GM12891 (cell line): ENCODE data around the gene TMEM203.
"Not testable (repeated sequence)": the region's sequence is repeated elsewhere in the genome, so short reads cannot be mapped to it uniquely, and the experiment has no call there.

Source experiments
- DNase-seq: peaks from one replicate; pipeline ENCODE4 v3.0.0; 2011; ENCODE audit warnings: low spot score; ENCODE audit not compliant: insufficient read length
- FAIRE-seq: peaks from 2 replicates; lab custom pipeline; 2011; peaks lifted over from hg19 to GRCh38; lab: Jason Lieb, UNC
- PAX5 ChIP-seq: IDR thresholded peaks from 2 replicates; pipeline ENCODE4 v1.6.1; 2011; ENCODE audit warnings: low read length, moderate library complexity, mild to moderate bottlenecking; ENCODE audit not compliant: insufficient read depth, severe bottlenecking
- POLR2A ChIP-seq: IDR thresholded peaks from 2 replicates; pipeline ENCODE4 v1.6.1; 2011; ENCODE audit warnings: low read depth, low read length, control low read depth
- POLR2AphosphoS5 ChIP-seq: IDR thresholded peaks from 2 replicates; pipeline ENCODE4 v1.6.1; 2011; ENCODE audit warnings: low read depth, low read length, control low read depth
- POU2F2 ChIP-seq: IDR thresholded peaks from 2 replicates; pipeline ENCODE4 v1.6.1; 2011; ENCODE audit warnings: low read depth, mild to moderate bottlenecking, control low read depth, low read length, moderate library complexity
- SPI1 ChIP-seq: IDR thresholded peaks from 2 replicates; pipeline ENCODE4 v1.6.1; 2011; ENCODE audit warnings: low read depth, low read length, control low read depth
- TAF1 ChIP-seq: IDR thresholded peaks from 2 replicates; pipeline ENCODE4 v1.6.1; 2011; ENCODE audit warnings: low read depth, low read length, control low read depth

The TMEM203 gene

GRCh38 chr9:137247916-137248175 is 42.4 kb upstream of the TMEM203 start:
- no peak for FAIRE-seq
- DNase-seq: no peak
- no peak for TF ChIP-seq PAX5
- no peak for TF ChIP-seq POLR2AphosphoS5
- TF ChIP-seq SPI1: no peak
- TF ChIP-seq POLR2A: no peak
- TF ChIP-seq POU2F2: no peak

- TF ChIP-seq TAF1 (no peak), SPI1 (no peak), POLR2AphosphoS5 (no peak), PAX5 (no peak), POU2F2 (no peak), POLR2A (no peak)
Measured at GRCh38 chr9:137247135-137247915, 41.9 kb upstream of the TMEM203 start.

GRCh38 chr9:137245450-137246421 is 40.3 kb upstream of the TMEM203 start:
- TF ChIP-seq SPI1: no peak
- no peak for TF ChIP-seq POLR2A
- TF ChIP-seq PAX5: no peak
- TF ChIP-seq POU2F2: no peak
- TF ChIP-seq POLR2AphosphoS5: no peak
- no peak for TF ChIP-seq TAF1
- DNase-seq (no peak), FAIRE-seq (no peak)

More at GRCh38 chr9:137247135-137247915, 41.9 kb upstream of the TMEM203 start:
- DNase-seq: no peak
- no peak for FAIRE-seq

GRCh38 chr9:137244486-137245449 is 39.3 kb upstream of the TMEM203 start:
- DNase-seq: no peak
- peak; percentile 61 for FAIRE-seq
- peak; percentile 76; the same call in 1 of the 2 replicates for TF ChIP-seq POLR2A
- no peak for TF ChIP-seq POU2F2
- TF ChIP-seq PAX5: no peak
- TF ChIP-seq POLR2AphosphoS5: peak; percentile 26
- TF ChIP-seq SPI1: no peak
- TF ChIP-seq TAF1: no peak

- FAIRE-seq: peak; percentile 13
- DNase-seq: no peak
- TF ChIP-seq PAX5 (no peak), POLR2AphosphoS5 (peak; percentile 71; the same call in 1 of the 2 replicates), POLR2A (peak; percentile 84), SPI1 (peak; percentile 20; the same call in 1 of the 2 replicates), POU2F2 (peak; percentile 27; the same call in 1 of the 2 replicates), TAF1 (no peak)
Measured at GRCh38 chr9:137243626-137244485, 38.4 kb upstream of the TMEM203 start.

GRCh38 chr9:137243266-137243625 is 37.8 kb upstream of the TMEM203 start:
- 0 out of 2 replicates have a peak, but pooled peaks have one; percentile 27 for TF ChIP-seq POU2F2
- DNase-seq, FAIRE-seq: not testable (repeated sequence)

- DNase-seq (no peak), FAIRE-seq (no peak)
- TF ChIP-seq SPI1: no peak
- TF ChIP-seq POU2F2: no peak
- no peak for TF ChIP-seq TAF1
- no peak for TF ChIP-seq PAX5
- no peak; the same call in 1 of the 2 replicates for TF ChIP-seq POLR2AphosphoS5
Measured at GRCh38 chr9:137242269-137243203, 37.1 kb upstream of the TMEM203 start.
